HG02678 (cell line): ENCODE results near the gene ATXN7L1.

Experiments
- ATAC-seq: cut with Tn5 transposase; IDR thresholded peaks from one replicate; pipeline ENCODE4 v1.9.1; 2021; ENCODE audit warnings: mild to moderate bottlenecking, moderate library complexity; ENCODE audit not compliant: unreplicated experiment

ATXN7L1 gene

DNA sequence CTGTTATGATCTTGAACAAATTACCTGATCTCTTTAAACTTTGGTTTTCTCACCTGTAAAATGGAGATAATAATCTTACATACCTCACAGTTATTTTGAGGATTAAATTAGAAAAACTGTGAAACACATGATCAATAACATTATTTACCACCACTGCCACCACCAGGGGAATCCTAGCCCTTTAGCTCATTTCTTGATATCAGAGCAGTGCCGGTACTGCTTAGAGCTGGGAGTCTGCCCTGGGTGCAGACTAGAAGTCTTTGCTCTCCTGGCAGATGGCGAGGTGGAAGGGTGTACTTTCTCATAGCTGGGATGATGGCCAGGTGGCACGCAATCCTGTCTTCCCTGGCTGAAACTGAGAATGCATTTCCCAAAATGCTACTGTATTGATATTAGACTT is 282.4 kb downstream of the ATXN7L1 start:
- no peak for ATAC-seq

DNA sequence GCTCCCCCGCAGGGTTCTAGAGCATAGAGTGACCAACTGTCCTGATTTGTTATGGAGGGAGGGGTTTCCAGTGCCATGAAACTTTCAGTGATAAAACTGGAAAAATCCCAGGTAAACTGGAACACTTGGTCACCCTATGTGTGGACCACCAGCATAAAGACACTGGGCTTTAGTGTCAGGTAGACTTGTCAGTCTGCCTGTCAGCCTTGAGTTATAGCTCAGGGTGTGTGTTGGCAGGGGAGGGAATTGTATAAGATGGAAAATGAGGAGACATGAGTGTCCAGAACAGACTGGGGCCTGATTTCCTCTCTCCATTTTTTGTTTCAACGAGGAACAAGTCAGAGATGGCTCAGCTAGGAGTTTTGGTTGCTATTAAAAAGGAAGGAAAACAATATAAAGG is 284.9 kb downstream of the ATXN7L1 start:
- no peak for ATAC-seq

DNA sequence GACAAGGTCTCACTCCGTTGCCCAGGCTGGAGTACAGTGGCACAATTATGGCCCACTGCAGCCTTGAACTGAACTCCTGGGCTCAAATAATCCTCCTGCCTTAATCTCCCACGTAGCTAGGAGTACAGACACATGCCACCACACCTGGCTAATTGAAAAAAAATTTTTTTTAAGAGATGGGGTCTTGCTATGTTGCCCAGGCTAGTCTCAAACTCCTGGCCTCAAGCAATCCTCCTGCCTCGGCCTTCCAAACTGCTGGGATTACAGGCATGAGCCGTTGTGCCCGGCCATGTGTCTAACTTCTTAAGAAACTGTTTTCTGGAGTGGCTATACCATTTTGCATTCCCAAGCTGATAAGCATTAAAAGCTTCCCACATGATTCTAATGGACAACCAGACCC is 285.6 kb downstream of the ATXN7L1 start:
- ATAC-seq, result no peak

DNA sequence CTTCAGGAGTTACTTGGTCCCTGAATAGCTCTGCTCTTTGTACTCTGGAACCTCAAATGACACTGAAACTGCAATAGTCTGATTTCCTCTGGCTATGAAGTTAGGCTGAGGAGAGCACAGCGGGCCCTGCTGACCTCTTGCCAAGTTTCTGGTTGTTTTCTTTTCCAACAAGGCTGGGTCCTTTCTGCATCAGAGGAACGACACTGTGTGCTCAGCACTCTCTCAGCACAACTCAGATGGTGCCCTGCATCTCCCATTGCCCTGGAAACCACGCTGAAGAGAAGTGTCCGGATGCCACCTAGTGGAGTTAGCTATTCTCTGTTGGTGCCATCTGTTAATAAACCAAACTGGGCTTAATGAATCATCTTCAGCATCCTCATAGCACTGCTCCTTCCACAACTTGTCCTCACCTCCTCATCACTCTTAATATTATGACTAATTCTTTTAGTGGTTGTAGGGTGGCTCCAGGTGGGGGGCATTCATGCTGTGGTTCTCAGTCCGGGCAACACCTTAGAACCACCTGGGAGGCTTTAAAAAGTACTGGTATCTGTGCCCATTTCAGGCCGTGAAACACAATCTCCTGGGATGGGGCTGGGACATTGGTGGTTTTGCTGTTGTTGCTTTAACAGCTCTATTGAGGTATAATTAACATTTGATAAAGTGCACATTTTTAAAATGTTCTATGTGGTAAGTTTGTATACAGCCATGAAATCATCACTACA is 286.9 kb downstream of the ATXN7L1 start:
- ATAC-seq, result peak; percentile 88

DNA sequence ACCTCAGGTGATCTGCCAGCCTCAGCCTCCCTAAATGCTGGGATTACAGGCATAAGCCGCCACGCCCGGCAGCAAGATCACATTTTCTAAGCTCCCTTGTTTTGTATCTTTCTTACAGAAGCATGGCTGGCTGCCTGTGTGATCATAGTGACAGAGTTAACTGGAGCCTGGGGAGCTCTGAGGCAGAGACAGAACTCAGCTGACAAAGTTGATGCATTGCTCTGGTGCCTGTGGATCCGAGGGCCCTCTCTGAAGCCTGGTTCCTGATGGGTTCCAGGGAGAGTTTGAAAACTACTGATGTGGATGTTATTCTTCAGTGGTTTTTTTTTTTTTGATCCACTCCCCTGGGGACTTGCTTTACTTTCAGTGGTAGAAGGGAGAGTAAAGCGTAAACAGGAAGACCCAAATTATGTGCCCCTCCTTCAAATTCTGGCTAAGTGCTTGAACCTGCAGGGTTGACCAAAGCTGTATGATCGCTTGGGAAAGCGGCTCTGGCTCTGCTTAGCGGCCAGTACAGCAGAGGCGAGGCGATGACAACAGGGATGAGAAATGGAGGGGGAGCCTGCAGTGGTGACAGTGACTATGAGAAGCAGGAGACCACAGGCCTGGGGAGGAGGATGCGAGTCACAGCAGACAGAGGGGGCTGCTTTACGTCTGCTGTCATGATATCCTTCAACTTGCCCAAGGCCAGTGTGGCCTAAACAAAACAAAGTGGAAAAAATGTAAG is 288.3 kb downstream of the ATXN7L1 start:
- ATAC-seq, result no peak

DNA sequence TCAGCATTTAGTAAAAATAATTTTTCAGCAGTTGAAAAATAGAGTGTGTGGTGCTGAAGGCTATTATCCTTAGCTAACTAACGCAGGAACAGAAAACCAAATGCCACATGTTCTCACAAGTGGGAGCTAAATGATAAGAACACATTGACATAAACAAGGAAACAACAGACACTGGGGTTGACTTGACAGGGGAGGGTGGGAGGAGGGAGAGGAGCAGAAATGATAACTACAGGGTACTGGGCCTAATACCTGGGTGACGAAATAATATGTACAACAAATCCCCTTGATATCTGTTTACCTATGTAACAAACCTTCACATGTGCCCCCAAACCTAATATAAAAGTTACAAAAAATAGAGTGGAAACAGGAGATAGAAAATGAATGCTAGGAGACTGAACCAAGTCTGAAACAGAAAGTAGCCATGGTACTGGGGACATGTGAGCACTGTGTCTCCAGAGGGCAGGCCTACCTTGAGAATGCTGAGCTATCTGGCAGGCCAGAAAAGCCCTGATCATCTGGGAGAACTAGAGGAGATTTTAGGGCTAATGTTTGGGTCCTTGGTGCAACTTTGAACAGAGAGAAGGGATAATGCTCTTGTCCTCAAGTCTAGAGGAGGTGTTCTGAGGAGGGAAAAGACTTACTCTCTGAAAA is 290.4 kb downstream of the ATXN7L1 start:
- ATAC-seq, result no peak

DNA sequence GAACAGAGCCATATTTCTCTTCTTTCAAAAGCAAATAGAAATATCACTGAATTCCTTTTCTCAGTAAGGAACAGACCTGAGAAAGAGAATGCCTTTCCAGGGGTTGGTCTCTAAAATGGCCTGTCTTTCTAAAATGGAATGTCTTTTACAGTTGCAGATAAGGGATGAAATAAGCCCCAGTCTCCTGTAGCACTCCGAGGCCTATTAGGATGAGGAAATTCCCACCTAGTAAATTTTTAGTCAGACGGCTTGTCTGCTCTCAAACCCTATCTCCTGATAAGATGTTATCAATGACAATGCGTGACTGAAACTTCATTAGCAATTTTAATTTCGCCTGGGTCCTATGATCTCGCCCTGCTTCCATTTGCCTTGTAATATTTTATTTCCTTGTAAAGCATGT is 292.2 kb downstream of the ATXN7L1 start:
- ATAC-seq, result no peak

DNA sequence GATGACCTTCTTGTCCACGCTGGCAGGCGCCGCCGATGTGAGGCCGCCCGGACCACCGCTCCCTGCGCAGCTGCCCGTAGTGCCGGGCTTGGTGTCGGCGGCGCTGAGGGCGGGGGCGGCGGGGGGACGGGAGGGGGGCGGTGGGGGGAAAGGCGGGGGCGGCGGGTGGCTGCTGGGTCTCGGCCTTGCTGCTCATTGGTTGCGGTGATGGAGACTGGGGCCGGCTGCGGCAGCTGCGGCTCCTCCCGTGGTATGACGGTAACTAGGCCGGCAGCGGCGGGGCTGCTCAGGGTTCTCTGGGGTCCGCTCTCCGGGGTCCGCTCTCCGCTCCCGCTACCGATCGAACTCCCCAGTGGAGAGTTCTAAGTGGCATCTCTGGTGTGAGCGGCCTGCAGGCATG is 293.3 kb downstream of the ATXN7L1 start:
- no peak for ATAC-seq

DNA sequence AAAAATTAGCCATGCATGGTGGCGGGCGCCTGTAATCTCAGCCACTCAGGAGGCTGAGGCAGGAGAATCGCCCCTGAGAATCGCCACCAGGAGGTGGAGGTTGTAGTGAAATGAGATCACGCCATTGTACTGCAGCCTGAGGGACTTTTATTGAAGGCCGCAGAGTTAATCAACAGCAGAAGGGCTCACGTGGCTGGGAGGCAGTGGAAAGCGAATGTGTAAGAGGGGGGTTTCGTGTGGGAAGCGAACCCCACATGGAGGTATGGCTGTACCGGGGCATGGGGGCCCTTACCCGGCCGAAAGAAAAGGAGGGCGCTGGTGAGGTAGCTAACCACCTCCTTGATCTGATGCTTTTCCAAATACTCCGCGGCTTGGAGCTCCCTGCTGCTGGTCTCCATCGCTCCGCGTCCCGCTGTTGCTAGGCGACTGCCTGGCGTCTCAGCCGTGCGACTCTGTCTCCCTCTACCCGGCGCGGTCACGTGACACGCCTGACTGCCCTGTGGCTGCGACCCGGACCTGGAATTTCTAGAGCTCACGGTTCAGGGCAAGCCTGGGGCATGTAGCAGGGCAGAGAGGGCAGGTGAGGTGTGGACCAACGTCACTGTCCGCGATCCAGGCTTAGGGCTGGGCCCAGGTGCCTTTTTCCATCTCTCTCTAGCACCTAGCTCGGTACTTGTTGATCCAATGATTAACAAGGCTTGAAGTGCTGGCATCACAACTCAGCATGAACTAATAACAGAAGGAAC is 295.2 kb downstream of the ATXN7L1 start, which contains the start of gene EFCAB10:
Gene EFCAB10, minus strand, starts transcription at position 428 of the 746 bp plus-strand sequence. Its CDS starts 30 bp downstream, at position 398.
- ATAC-seq, result peak; percentile 86

DNA sequence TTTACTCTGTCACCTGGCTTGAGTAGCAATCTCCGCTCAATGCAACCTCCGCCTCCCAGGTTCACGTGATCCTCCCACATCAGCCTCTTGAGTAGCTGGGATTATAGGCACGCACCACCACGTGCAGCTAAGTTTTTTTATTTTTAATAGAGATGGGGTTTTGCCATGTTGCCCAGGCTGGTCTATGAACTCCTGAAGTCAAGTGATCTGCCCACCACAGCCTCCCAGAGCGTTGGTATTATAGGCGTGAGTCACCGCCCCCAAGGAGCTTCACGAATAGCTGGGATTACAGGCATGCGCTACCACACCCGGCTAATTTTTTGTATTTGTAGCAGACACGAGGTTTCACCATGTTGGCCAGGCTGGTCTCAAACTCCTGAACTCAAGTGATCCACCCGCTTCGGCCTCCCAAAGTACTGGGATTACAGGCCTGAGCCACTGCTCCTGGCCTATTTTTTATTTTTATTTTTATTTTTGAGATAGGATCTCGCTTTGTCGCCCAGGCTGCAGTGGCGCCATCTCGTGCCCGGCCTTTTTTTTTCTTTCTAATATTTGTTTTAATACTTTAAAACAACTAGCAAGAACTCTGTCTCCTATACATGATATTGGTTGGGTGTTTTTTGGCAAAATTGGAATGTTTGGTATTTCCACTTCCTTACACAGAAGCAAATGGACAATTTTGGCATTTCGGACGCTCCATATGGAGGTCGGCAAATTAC is 296.2 kb downstream of the ATXN7L1 start:
- ATAC-seq, result no peak

DNA sequence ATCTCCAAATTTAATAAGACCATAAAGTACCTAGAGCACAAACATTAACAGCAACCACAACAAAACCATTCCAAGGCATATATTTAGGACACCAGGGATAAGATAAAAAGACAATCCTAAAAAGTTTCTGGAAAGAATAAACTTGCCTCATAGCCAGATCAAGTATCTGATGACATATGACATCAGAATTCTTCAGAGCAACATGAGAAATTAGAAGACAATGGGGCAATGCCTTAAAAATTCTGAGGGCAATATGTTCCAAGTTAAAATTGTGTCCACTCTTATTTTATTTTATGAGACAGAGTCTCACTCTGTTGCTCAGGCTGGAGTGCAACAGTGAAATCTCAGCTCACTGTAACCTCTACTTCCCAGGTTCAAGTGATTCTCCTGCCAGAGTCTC is 297.9 kb downstream of the ATXN7L1 start:
- ATAC-seq, result no peak

DNA sequence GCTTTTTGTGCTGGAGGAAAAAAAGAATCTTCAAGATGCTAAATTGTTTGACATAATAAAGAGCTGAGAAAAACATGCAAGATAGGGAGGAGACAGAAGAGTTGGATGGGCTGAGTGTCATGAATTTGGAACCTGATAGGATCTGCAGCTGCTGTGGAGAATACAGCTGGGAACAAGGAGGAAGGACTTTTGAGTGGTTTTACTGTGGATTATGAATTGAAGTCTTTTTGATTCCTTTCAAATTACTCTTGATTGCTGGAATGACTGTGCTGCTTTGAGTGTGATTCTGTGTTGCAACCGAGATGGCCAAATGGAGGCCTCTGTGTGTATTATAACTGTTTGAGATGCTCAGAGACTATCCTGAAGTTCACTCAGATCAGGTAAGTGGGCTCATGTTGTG is 299.1 kb downstream of the ATXN7L1 start:
- no peak for ATAC-seq

DNA sequence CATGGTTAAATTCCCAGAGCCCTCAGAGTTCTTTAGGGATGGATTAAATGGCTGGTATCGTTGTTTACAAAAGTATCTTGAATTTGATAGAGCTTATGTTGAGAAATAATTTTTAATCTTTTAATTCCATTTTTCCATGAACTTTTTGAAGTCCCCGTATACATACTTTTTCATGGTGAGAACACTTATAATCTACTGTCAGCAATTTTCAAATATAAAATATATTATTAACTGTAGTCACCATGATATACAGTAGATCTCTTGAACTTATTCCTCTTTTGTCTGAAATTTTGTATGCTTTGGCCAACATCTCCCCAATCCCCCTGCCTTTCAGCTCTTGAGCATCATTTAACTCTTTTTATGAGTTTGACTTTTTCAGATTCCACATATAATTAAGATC is 304.5 kb downstream of the ATXN7L1 start:
- ATAC-seq, result no peak

DNA sequence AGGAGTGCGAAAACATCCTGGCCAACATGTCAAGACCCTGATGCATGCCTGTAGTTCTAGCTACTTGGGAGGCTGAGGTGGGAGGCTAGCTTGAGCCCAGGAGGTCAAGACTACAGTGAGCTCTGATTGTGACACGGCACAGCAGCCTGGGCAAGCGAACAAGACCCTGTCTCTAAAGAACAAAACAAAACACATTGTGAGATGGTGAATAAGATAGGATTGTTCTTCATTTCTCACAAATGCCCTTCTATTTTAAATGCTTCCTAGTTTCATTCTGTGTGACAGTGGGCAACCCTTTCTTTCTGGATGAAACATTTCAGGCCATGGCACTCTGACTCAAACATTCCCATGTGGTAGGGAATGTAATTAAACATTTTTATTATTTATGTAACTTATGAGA is 308.6 kb downstream of the ATXN7L1 start:
- no peak for ATAC-seq

DNA sequence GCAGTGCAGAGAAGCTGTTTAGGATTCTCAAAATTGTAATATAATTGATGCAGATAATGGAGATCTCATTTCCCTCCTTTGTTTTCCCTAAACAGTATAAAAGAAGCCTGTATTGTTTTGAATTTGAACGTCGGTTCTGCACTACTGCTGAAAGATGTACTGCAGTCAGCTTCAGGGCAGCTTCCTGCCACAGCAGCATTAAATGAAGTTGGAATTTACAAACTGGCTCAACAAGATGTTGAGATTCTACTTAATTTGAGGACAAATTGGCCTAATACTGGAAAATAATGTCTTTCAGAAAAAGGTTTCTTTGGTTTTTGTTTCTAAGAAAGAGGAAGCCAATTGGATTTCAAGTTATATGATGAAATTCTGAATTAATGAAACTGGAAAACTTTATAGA is 309.4 kb downstream of the ATXN7L1 start:
- no peak for ATAC-seq

DNA sequence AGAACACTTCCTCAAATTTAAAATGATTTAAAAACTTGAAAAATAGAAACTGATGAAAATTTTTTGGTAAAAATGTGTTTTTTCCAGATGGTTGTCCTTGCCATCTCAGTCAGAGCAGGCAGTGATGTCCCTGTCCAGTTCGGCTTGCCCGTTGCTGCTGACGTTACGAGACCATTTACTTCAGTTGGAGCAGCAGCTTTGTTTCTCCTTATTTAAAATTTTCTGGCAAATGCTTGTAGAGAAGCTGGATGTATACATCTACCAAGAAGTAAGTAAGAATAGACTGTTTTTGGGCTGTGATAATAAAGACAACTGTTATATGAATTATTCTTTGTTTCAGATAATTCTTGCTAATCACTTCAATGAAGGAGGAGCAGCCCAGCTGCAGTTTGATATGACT is 311.2 kb downstream of the ATXN7L1 start:
- no peak for ATAC-seq

DNA sequence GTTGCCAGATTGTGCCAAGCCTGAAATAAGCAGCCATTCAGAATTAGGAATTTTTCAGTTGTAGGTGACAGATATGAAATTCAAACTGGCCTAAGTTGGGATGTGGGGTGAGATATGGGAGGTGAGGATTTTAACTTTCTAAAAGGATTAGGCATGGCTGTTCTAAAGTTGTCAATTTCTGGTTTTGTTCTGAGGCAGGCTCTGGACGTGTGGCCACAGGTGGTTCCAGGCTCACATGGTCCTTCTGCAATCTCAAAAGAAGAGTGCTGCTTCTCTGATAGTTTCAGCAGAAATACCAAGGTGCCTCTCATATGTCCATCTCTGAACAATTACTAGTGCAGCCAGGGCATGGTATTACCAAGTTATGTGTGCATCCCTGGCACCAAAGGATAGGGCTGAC is 316.5 kb downstream of the ATXN7L1 start:
- no peak for ATAC-seq
